Measurements from ENCODE around the gene SETD2. TPM values are rescaled to one million over a fixed set of nuclear protein-coding genes. Genes with fewer than 3 reads are reported as not detected.

The SETD2 gene
- total RNA-seq, 2 donors from 2014 or later = 40.8 to 48.3 TPM

DNA sequence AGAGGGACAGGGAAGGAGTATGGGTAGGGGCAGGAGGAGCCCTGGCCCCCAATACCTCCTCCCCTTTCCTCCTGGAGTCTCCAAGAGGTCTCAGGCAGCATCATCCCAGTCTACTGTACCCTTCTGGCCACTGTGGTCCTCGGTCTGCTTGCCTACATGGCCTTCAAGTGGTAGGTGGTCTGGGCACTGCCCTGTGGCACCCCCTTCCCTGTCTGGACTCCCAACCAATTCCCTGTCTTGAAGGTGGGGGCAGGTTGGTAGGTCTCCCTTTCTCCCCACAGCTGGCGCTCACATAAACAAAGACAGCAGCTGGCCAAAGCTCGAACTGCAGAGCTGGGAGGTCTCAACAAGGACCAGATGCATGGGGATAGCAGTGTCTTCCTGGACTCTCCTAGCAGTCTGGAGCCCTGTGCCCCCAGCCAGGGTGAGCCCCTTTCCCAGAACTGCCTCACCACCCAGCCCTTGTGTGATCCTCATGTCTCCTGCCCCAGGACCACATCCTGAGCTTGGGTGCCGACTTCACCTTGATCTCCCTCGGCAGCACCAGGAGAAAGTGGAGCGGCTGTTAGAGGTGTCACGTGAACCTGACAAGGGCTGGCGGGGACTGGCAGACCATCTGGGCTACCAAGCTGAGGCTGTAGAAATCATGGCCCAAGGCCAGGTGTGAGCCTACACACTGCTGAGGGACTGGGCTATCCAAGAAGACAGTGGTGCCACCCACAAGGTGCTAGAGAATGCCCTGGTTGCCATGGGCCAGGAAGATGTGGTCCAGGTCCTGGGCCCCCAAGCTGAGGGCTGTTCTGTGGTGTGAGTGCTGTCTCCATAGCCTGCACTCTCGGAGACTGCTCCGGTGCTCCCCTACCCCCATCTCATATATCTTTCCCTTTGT lies 151.3 kb downstream of the SETD2 start:
- H3K9me3 Mint-ChIP-seq = no peaks in the 10 kb centered on the region
- no peaks in the 10 kb centered on the region for H3K36me3 Mint-ChIP-seq
- DNase-seq (ENCODE audit: low spot score) = no peak
- peaks cover 32 to 43% of the 10 kb centered on the region in 2 donors for H3K4me1 Mint-ChIP-seq (ENCODE audit: low read depth in 2 of 2)
- no peak for ATAC-seq
- peak overlapping the region; percentile 31 to 54 for H3K27ac Mint-ChIP-seq
- no peaks in the 10 kb centered on the region for H3K27me3 Mint-ChIP-seq
- H3K4me3 Mint-ChIP-seq = no peak overlapping the region

DNA sequence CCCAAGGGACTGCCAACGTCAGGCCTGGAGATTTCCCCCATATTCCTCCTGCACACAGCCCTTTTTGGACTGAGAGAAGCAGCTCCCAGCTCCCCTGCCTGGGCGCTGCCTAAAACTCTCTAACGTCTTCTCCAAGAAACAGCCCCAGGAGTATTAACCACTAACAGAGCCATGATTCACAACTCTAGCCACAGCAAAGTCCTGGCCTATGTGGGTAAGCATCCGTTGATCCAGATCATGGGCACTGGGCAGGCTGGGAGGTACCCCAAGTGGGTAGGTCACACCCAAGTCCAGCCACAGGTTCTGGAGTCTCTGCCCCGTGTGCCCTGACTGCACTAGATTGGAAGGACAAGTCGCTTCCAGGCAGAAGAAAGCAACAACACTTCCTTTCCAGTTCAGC lies 152.5 kb downstream of the SETD2 start:
- no peak for DNase-seq (ENCODE audit: low spot score)
- Mint-ChIP-seq H3K4me1 (ENCODE audit: low read depth in 2 of 2) (peaks cover 20 to 31% of the 10 kb centered on the region in 2 donors), H3K4me3 (peak overlapping the region; percentile 30), H3K9me3 (no peaks in the 10 kb centered on the region), H3K27me3 (no peaks in the 10 kb centered on the region), H3K36me3 (no peaks in the 10 kb centered on the region), H3K27ac (peak overlapping the region; percentile 36 to 77)
- no peak for ATAC-seq

DNA sequence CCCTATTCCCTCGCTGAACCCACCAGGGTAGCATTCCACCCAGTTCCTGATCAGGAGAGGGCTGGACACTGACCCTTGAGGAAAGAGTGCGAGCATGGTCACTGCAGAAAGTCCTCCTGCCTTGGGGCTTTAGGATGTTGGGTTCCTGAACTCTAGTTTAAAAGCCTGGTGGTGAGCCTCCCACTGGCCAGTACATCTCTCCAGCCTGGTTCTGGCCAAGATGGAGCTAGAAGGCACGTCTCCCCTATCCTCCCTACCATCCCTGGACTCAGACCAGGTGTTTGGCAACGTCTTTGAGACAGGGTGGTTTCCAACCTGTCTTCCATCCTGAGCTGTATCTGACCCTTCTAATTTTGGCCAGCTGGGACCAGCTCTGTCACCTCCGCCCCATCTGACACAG lies 153.0 kb downstream of the SETD2 start:
- DNase-seq (ENCODE audit: low spot score) (no peak), ATAC-seq (no peak)
- Mint-ChIP-seq H3K4me1 (ENCODE audit: low read depth in 2 of 2) (peaks cover 16 to 28% of the 10 kb centered on the region in 2 donors), H3K36me3 (no peaks in the 10 kb centered on the region), H3K27me3 (no peaks in the 10 kb centered on the region), H3K9me3 (no peaks in the 10 kb centered on the region), H3K27ac (peak overlapping the region; percentile 60 to 77), H3K4me3 (peak overlapping the region; percentile 34)

DNA sequence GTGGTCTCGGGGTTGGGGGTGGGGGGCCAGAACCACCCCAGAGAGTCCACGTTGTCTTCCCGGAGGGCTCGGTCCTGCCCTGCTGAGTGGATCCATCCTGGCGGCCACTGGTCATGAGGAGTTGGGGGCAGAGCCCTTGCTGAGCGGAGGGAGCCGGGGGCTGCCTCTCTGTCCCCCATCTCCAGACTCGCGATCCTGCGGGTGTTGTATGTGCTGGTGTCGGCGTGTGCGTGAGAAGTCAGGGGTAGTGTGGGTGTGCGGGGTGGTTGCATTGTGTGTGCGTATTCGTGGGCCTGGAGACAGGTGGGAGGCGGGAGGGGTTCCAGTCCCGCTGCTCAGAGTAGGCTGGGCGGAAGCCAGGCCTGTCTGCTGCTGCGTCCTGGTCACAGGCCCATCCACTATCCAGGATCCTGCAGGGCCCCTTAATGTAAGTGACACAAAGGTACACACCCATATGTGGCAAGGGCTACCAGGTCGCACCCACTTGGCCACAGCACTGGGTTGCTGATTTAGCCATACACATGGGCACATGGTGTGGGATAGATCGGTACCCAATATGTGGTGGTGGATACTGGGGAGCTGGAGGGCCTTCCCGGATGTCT lies 153.7 kb downstream of the SETD2 start:
- peaks cover 16 to 24% of the 10 kb centered on the region in 2 donors for H3K4me1 Mint-ChIP-seq (ENCODE audit: low read depth in 2 of 2)
- peak overlapping the region; percentile 34 for H3K4me3 Mint-ChIP-seq
- no peak for ATAC-seq
- no peak for DNase-seq (ENCODE audit: low spot score)
- peak overlapping the region; percentile 60 to 77 for H3K27ac Mint-ChIP-seq
- H3K9me3 Mint-ChIP-seq = no peaks in the 10 kb centered on the region
- no peaks in the 10 kb centered on the region for H3K27me3 Mint-ChIP-seq
- no peaks in the 10 kb centered on the region for H3K36me3 Mint-ChIP-seq

DNA sequence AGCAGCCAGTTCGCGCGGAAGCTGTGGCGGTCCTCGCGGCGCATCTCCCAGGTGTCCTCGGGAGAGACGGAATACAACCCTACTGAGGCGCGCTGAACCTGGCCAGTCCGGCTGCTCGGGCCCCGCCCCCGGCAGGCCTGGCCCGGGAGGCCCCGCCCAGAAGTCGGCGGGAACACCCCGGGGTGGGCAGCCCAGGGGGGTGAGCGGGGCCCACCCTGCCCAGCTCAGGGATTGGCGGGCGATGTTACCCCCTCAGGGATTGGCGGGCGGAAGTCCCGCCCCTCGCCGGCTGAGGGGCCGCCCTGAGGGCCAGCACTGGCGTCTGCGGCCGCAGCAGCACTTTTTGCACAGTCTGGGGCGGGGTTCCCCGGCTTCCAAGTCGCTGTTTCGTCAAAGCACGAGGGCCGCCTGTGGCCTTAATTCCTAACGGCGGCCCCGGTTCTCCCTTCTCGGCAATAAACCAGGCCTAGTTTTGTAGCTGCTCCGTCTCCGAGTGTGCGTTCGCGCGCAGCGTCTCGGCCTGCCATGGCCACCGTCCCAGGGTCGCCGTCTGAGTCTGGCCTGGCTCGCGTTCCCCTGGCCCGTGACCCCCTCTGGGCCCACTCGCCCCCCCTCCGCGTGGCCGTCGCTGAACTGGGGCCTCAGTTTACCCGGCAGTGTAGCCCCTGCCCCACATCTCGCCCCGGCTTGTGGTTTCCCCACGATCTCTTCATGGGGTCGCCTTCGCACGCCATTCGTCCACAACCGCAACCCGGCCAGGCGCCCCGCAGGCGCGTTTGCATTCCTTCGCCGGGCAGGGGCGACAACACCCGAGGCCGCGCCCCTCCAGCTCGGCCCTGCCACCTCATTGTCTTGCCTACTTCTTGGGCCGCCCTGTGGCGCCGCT lies 154.4 kb downstream of the SETD2 start:
- H3K9me3 Mint-ChIP-seq = no peaks in the 10 kb centered on the region
- peaks cover 16 to 22% of the 10 kb centered on the region in 2 donors for H3K4me1 Mint-ChIP-seq (ENCODE audit: low read depth in 2 of 2)
- H3K36me3 Mint-ChIP-seq = no peaks in the 10 kb centered on the region
- DNase-seq (ENCODE audit: low spot score) (peak; percentile 95), ATAC-seq (peak; percentile 96 to 97)
- H3K27ac Mint-ChIP-seq = peak overlapping the region; percentile 60 to 77
- H3K4me3 Mint-ChIP-seq = peak overlapping the region; percentile 34
- H3K27me3 Mint-ChIP-seq = no peaks in the 10 kb centered on the region

DNA sequence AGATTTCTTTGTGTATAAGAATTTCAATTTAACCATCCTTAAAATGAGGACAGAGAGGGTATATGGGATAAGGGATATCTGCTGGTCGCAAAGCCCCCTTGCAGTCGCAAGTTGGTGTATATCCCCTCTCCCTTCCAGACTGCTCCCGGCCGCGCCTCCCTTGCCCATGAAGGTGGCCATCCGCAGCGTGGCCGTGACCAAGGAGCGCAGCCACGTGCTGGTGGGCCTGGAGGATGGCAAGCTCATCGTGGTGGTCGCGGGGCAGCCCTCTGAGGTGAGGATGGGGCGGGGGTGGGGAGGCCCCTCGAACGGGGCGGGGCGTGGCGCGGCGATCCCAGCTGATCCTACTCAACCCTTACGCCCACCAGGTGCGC lies 155.1 kb downstream of the SETD2 start:
- no peaks in the 10 kb centered on the region for H3K36me3 Mint-ChIP-seq
- no peak overlapping the region for H3K27ac Mint-ChIP-seq
- DNase-seq (ENCODE audit: low spot score) = no peak
- no peak overlapping the region for H3K4me3 Mint-ChIP-seq
- peaks cover 16 to 20% of the 10 kb centered on the region in 2 donors for H3K4me1 Mint-ChIP-seq (ENCODE audit: low read depth in 2 of 2)
- no peaks in the 10 kb centered on the region for H3K27me3 Mint-ChIP-seq
- no peak for ATAC-seq
- no peaks in the 10 kb centered on the region for H3K9me3 Mint-ChIP-seq

DNA sequence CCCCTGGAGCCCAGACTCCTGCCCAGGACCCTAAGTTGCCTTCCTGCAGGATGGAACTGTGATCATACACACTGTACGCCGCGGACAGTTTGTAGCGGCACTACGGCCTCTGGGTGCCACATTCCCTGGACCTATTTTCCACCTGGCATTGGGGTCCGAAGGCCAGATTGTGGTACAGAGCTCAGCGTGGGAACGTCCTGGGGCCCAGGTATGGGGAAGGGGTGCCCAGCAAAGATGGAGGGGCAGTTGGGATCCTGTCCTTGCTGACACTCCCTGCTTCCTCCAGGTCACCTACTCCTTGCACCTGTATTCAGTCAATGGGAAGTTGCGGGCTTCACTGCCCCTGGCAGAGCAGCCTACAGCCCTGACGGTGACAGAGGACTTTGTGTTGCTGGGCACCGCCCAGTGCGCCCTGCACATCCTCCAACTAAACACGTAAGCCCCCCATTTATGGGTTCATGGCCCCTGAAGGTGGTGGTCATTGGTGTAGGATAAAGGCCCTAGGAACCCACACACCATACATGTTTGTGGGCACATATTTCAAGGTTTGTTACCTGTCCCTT lies 155.6 kb downstream of the SETD2 start:
- Mint-ChIP-seq H3K36me3 (no peaks in the 10 kb centered on the region), H3K27me3 (no peaks in the 10 kb centered on the region), H3K4me1 (ENCODE audit: low read depth in 2 of 2) (peaks cover 16 to 20% of the 10 kb centered on the region in 2 donors), H3K4me3 (no peak overlapping the region), H3K27ac (no peak overlapping the region), H3K9me3 (no peaks in the 10 kb centered on the region)
- DNase-seq (ENCODE audit: low spot score) (no peak), ATAC-seq (no peak)

DNA sequence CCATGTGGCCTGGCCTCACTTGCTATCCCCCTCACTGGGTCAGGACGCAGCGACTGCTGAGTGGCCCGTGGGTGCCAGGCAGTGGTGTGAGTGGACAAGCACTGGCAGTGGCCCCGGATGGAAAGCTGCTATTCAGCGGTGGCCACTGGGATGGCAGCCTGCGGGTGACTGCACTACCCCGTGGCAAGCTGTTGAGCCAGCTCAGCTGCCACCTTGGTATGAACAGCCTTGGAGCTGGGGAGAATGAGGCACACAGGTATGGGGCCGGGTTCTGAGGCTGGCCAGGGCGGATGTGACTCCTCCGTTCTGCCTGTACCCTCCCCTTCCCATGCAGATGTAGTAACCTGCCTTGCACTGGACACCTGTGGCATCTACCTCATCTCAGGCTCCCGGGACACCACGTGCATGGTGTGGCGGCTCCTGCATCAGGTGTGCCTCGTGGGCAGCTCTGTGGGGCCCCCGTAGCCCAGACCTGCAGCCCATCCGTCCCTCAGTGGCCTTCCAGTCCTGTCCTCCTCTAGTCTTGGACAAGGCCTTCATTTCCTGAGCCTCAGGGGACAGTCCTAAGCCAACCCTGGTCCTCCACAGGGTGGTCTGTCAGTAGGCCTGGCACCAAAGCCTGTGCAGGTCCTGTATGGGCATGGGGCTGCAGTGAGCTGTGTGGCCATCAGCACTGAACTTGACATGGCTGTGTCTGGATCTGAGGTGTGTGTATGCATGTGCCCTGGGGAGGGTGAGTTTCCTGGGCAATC lies 156.3 kb downstream of the SETD2 start:
- Mint-ChIP-seq H3K4me1 (ENCODE audit: low read depth in 2 of 2) (peaks cover 16 to 20% of the 10 kb centered on the region in 2 donors), H3K27me3 (no peaks in the 10 kb centered on the region), H3K27ac (no peak overlapping the region), H3K9me3 (no peaks in the 10 kb centered on the region), H3K36me3 (no peaks in the 10 kb centered on the region), H3K4me3 (no peak overlapping the region)
- no peak for ATAC-seq
- DNase-seq (ENCODE audit: low spot score) = no peak

DNA sequence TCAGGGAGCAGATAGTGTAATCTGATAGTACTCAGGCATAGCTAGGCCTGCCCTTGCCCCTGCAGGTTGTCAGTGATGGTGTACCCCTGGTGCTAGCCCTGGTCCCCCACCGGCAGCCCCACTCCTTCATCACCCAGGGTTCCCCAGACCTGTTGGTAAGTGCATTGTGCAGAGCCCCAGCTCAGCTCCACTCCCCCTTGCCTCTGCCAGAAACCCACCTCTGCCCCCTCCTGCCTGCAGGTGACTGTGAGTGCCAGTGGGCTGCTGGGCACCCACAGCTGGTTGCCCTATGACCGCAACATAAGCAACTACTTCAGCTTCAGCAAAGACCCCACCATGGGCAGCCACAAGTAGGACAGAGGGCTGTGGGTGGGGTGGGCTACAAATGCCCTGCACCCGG lies 156.9 kb downstream of the SETD2 start:
- peaks cover 16 to 20% of the 10 kb centered on the region in 2 donors for H3K4me1 Mint-ChIP-seq (ENCODE audit: low read depth in 2 of 2)

DNA sequence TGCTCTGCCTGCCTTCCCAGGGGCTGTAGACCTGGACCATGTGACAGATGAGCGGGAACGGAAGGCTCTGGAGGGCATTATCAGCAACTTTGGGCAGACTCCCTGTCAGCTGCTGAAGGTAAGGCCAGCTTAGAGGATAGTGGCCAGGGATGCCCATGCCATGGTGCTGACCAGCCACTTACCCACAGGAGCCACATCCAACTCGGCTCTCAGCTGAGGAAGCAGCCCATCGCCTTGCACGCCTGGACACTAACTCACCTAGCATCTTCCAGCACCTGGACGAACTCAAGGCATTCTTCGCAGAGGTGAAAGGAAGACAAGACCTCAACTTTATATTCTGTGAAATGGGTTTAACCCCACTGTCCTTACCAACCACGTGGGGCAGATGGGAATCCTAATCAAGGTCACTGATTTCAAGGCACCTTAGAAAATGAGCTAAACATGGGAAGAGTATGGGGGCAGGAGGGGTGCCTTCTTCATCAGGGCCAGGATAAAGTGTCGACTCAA lies 157.7 kb downstream of the SETD2 start:
- Mint-ChIP-seq H3K4me1 (ENCODE audit: low read depth in 2 of 2) (peaks cover 10 to 13% of the 10 kb centered on the region in 2 donors), H3K4me3 (no peak overlapping the region), H3K9me3 (no peaks in the 10 kb centered on the region), H3K36me3 (no peaks in the 10 kb centered on the region), H3K27ac (peak overlapping the region in 1 of 2 donors; percentile 16), H3K27me3 (no peaks in the 10 kb centered on the region)
- no peak for DNase-seq (ENCODE audit: low spot score)
- no peak for ATAC-seq

More for the DNA sequence above, 156.9 kb downstream of the SETD2 start:
- no peak for ATAC-seq
- Mint-ChIP-seq H3K36me3 (no peaks in the 10 kb centered on the region), H3K9me3 (no peaks in the 10 kb centered on the region), H3K27ac (no peak overlapping the region), H3K4me3 (no peak overlapping the region), H3K27me3 (no peaks in the 10 kb centered on the region)
- DNase-seq (ENCODE audit: low spot score) = no peak

DNA sequence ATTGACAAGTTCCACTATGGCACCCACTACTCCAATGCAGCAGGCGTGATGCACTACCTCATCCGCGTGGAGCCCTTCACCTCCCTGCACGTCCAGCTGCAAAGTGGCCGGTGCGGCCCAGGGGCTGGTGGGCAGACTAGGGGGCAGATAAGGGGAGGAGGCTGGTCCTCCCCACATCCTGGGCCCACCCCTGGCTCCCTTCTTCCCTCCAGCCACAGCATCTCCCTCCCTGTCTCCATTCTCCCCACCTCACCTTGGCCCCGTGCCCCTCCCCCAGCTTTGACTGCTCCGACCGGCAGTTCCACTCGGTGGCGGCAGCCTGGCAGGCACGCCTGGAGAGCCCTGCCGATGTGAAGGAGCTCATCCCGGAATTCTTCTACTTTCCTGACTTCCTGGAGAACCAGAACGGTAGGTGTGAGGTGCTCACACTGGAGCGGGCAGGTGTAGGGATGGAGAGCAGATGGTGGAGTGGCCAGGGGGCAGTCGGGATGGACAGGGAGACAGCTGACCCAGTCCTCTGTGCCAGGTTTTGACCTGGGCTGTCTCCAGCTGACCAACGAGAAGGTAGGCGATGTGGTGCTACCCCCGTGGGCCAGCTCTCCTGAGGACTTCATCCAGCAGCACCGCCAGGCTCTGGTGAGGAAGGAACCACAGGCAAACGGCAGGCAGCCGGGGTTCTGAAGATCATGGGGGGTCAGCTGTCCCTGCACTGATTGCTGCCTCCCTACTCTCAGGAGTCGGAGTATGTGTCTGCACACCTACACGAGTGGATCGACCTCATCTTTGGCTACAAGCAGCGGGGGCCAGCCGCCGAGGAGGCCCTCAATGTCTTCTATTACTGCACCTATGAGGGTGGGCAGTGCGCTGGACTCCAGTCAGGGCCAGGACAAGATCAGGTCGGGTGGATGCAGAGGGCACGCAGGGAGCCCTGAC lies 158.4 kb downstream of the SETD2 start:
- Mint-ChIP-seq H3K4me1 (ENCODE audit: low read depth in 2 of 2) (peaks cover 4 to 13% of the 10 kb centered on the region in 2 donors), H3K4me3 (no peak overlapping the region), H3K27ac (peak overlapping the region in 1 of 2 donors; percentile 16), H3K9me3 (no peaks in the 10 kb centered on the region), H3K36me3 (no peaks in the 10 kb centered on the region), H3K27me3 (no peaks in the 10 kb centered on the region)
- ATAC-seq (no peak), DNase-seq (ENCODE audit: low spot score) (no peak)
